Endothelial cell of umbilical vein (primary cell): ENCODE measurements around the gene SH3RF3.

ENCODE experiments used
- CTCF ChIP-seq, 2 donors: IDR thresholded peaks; 1 replicate in 1 of 2; 2 replicates in 1 of 2; pipeline ENCODE4 v1.5.1; 2011; ENCODE audit warnings: low read length in 2 of 2, mild to moderate bottlenecking in 2 of 2, moderate library complexity in 2 of 2, control low read depth in 1 of 2, inconsistent platforms in 1 of 2, low read depth in 1 of 2; ENCODE audit not compliant: insufficient read depth in 1 of 2; ENCODE audit errors: extremely low read depth in 1 of 2
- EZH2 ChIP-seq: IDR thresholded peaks from 2 replicates; pipeline ENCODE4 v1.6.1; 2012; ENCODE audit warnings: borderline replicate concordance, low read depth, mild to moderate bottlenecking, moderate library complexity, low read length, inconsistent platforms; ENCODE audit not compliant: severe bottlenecking
- FOS ChIP-seq: IDR thresholded peaks from 2 replicates; pipeline ENCODE4 v1.6.1; 2011; ENCODE audit warnings: mild to moderate bottlenecking, low read length, moderate library complexity, borderline replicate concordance; ENCODE audit not compliant: insufficient read depth
- GATA2 ChIP-seq: IDR thresholded peaks from 2 replicates; pipeline ENCODE4 v1.7.0; 2011; ENCODE audit warnings: low read depth, mild to moderate bottlenecking, moderate library complexity, mixed read lengths, low read length; ENCODE audit not compliant: insufficient read length, insufficient read depth
- JUN ChIP-seq: IDR thresholded peaks from 2 replicates; pipeline ENCODE4 v1.6.1; 2011; ENCODE audit warnings: borderline replicate concordance, low read depth; ENCODE audit not compliant: insufficient read length, insufficient read depth
- MAX ChIP-seq: IDR thresholded peaks from 2 replicates; pipeline ENCODE4 v1.6.1; 2011; ENCODE audit not compliant: insufficient read depth, insufficient read length
- MYC ChIP-seq: IDR thresholded peaks from one replicate; pipeline ENCODE4 v1.6.1; 2011; ENCODE audit warnings: mild to moderate bottlenecking, low read depth, low read length
- POLR2A ChIP-seq: IDR thresholded peaks from 2 replicates; pipeline ENCODE4 v1.6.1; 2012; ENCODE audit warnings: low read depth, mild to moderate bottlenecking, control low read depth, low read length
- POLR2AphosphoS5 ChIP-seq: IDR thresholded peaks from 2 replicates; pipeline ENCODE4 v1.6.1; 2012; ENCODE audit warnings: low read depth, mild to moderate bottlenecking, control low read depth, low read length, moderate library complexity; ENCODE audit not compliant: insufficient read depth

- TF ChIP-seq FOS (no peak), CTCF (IDR thresholded peaks at IDR 0.05; ENCODE audit: extremely low read depth in 1 of 2, insufficient read depth in 1 of 2, low read depth in 1 of 2, low read length in 2 of 2) (no peak), POLR2AphosphoS5 (no peak), MAX (no peak), GATA2 (no peak), POLR2A (no peak), MYC (no peak), JUN (no peak), EZH2 (no peak)
These were observed 66.4 kb downstream of the SH3RF3 start for GRCh38 chr2:109195193-109196045.
